HS-27A (cell line): ENCODE results near the gene MC3R.

Source experiments
- DNase-seq: peaks from one replicate; pipeline ENCODE4 v3.0.0-alpha.2; 2012; ENCODE audit warnings: low read depth, missing footprints

Gene MC3R

GRCh38 chr20:56249956-56250355 lies 1.4 kb downstream of the MC3R start:
- no peak for DNase-seq

GRCh38 chr20:56257604-56258003 lies 9.1 kb downstream of the MC3R start:
- no peak for DNase-seq

GRCh38 chr20:56259948-56260347 lies 11.4 kb downstream of the MC3R start:
- DNase-seq: no peak

- DNase-seq: no peak
Observed at GRCh38 chr20:56268536-56268935, 20.0 kb downstream of the MC3R start.

- DNase-seq: no peak
Observed at GRCh38 chr20:56271974-56272373, 23.4 kb downstream of the MC3R start.

GRCh38 chr20:56273491-56273890 lies 25.0 kb downstream of the MC3R start:
- DNase-seq: no peak

- no peak for DNase-seq
Observed at GRCh38 chr20:56274156-56274555, 25.6 kb downstream of the MC3R start.

- DNase-seq: no peak
Observed at GRCh38 chr20:56278196-56278595, 29.7 kb downstream of the MC3R start.

- no peak for DNase-seq
Observed at GRCh38 chr20:56285496-56285895, 37.0 kb downstream of the MC3R start.

GRCh38 chr20:56289652-56290051 lies 41.1 kb downstream of the MC3R start:
- no peak for DNase-seq

GRCh38 chr20:56299362-56299761 lies 50.8 kb downstream of the MC3R start:
- DNase-seq: no peak
